Neural progenitor cell (in vitro differentiated cells): ENCODE measurements around the gene GADD45GIP1. TPM values are rescaled to one million over a fixed set of nuclear protein-coding genes. Genes with fewer than 3 reads are reported as not detected.
A peak's percentile ranks its signal among the peaks of the same experiment; 100 is the strongest.
"Not testable (repeated sequence)": the region's sequence is repeated elsewhere in the genome, so short reads cannot be mapped to it uniquely, and the experiment has no call there.

Source experiments
- DNase-seq: peaks from one replicate; pipeline ENCODE4 v3.0.0-alpha.2; 2016; ENCODE audit warnings: low spot score
- H2AFZ ChIP-seq: fragments of 200-600 bp; sonication (generic); replicated peaks from 2 replicates; pipeline ENCODE4 v1.6.1; 2016; ENCODE audit warnings: antibody characterized with exemption
- H3F3A ChIP-seq: fragments of 200-600 bp; sonication (generic); 2 replicates; pipeline ENCODE4 v1.6.1; 2016; ENCODE audit warnings: antibody characterized with exemption, low read depth
- H3K27ac ChIP-seq: fragments of 200-600 bp; sonication (generic); 2 replicates; pipeline ENCODE4 v1.5.1; 2016; ENCODE audit warnings: mild to moderate bottlenecking
- H3K27me3 ChIP-seq: fragments of 200-600 bp; sonication (generic); 2 replicates; pipeline ENCODE4 v1.6.1; 2016; ENCODE audit warnings: mild to moderate bottlenecking, moderate library complexity
- H3K36me3 ChIP-seq: fragments of 200-600 bp; sonication (generic); 2 replicates; pipeline ENCODE4 v1.5.1; 2016
- H3K4me1 ChIP-seq: fragments of 200-600 bp; sonication (generic); 2 replicates; pipeline ENCODE4 v1.6.1; 2016; ENCODE audit warnings: mixed run types
- H3K4me2 ChIP-seq: fragments of 200-600 bp; sonication (generic); 2 replicates; pipeline ENCODE4 v1.6.1; 2016
- H3K4me3 ChIP-seq: fragments of 200-600 bp; sonication (generic); 2 replicates; pipeline ENCODE4 v1.5.1; 2016
- H3K79me2 ChIP-seq: fragments of 200-600 bp; sonication (generic); 2 replicates; pipeline ENCODE4 v1.6.1; 2016; ENCODE audit warnings: low read depth
- H3K9ac ChIP-seq: fragments of 200-600 bp; sonication (generic); 2 replicates; pipeline ENCODE4 v1.6.1; 2016
- H3K9me3 ChIP-seq: fragments of 200-600 bp; sonication (generic); 2 replicates; pipeline ENCODE4 v1.5.1; 2016; ENCODE audit warnings: low read depth
- H4K20me1 ChIP-seq: fragments of 200-600 bp; sonication (generic); 2 replicates; pipeline ENCODE4 v1.6.1; 2016; ENCODE audit warnings: low read depth
- H3K27ac Mint-ChIP-seq: 3 replicates; pipeline ENCODE4 v1.8.0; 2021; ENCODE audit warnings: mixed read lengths
- H3K27me3 Mint-ChIP-seq: 2 replicates; pipeline ENCODE4 v1.8.0; 2022; ENCODE audit warnings: low read depth, mild to moderate bottlenecking, inconsistent platforms, moderate library complexity, mixed read lengths; ENCODE audit not compliant: insufficient read depth
- H3K36me3 Mint-ChIP-seq: 3 replicates; pipeline ENCODE4 v1.8.0; 2021; ENCODE audit warnings: mixed read lengths
- H3K4me1 Mint-ChIP-seq: 3 replicates; pipeline ENCODE4 v1.8.0; 2021; ENCODE audit warnings: mixed read lengths
- H3K4me3 Mint-ChIP-seq: 3 replicates; pipeline ENCODE4 v1.8.0; 2021; ENCODE audit warnings: mild to moderate bottlenecking, moderate library complexity, mixed read lengths
- H3K9me3 Mint-ChIP-seq: 3 replicates; pipeline ENCODE4 v1.8.0; 2020; ENCODE audit warnings: mixed read lengths
- EZH2 ChIP-seq: fragments of 200-600 bp; sonication (generic); IDR thresholded peaks from 2 replicates; pipeline ENCODE4 v1.6.1; 2017; ENCODE audit warnings: antibody characterized with exemption, mild to moderate bottlenecking, moderate library complexity
- EZH2phosphoT487 ChIP-seq: fragments of 200-600 bp; sonication (generic); IDR thresholded peaks from 2 replicates; pipeline ENCODE4 v1.6.1; 2017; ENCODE audit warnings: antibody characterized with exemption
- total RNA-seq: library from RNA; depleted of rRNA; stranded (reverse); fragments of >200 nt; gene quantifications from 2 replicates; pipeline ENCODE4 v1.2.3, GENCODE V29; 2015; ENCODE audit warnings: low replicate concordance
- TF ChIP-seq, protein P1 (sequence below): fragments of 200-600 bp; sonication (generic); IDR thresholded peaks from 2 replicates; pipeline ENCODE4 v1.5.1; 2017; ENCODE audit warnings: antibody characterized with exemption, mild to moderate bottlenecking

The GADD45GIP1 gene
- total RNA-seq, 1 donor from 2014 or later = 17.1 TPM

DNA sequence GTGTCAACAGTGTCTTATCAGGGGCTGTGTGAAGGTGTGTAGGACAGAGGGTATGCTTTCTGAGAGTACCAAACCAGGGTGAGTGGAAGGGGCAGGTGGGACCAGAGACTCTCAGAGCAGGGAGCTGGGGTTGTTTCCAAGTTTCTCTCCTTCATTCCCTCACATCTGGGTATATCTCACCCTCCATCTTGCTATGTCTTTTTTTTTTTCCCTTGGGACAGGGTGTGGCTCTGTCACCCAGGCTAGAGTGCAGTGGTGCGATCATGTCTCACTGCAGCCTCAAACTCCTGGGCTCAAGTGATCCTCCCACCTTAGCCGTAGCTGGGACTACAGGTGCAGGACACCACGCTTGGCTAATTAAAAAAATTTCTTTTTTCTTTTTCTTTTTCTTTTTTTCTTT, 23.0 kb upstream of the GADD45GIP1 start:
- DNase-seq = no peak
- H3K27ac ChIP-seq = no peak overlapping the region
- TF ChIP-seq, protein P1, sequence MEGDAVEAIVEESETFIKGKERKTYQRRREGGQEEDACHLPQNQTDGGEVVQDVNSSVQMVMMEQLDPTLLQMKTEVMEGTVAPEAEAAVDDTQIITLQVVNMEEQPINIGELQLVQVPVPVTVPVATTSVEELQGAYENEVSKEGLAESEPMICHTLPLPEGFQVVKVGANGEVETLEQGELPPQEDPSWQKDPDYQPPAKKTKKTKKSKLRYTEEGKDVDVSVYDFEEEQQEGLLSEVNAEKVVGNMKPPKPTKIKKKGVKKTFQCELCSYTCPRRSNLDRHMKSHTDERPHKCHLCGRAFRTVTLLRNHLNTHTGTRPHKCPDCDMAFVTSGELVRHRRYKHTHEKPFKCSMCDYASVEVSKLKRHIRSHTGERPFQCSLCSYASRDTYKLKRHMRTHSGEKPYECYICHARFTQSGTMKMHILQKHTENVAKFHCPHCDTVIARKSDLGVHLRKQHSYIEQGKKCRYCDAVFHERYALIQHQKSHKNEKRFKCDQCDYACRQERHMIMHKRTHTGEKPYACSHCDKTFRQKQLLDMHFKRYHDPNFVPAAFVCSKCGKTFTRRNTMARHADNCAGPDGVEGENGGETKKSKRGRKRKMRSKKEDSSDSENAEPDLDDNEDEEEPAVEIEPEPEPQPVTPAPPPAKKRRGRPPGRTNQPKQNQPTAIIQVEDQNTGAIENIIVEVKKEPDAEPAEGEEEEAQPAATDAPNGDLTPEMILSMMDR = no peak
- no peak for TF ChIP-seq EZH2phosphoT487
- no peak for TF ChIP-seq EZH2
- H3K4me2 ChIP-seq = no peak overlapping the region
- no peaks in the 10 kb centered on the region for H4K20me1 ChIP-seq
- H2AFZ ChIP-seq = no peak overlapping the region
- Mint-ChIP-seq H3K27ac (no peak overlapping the region), H3K36me3 (no peaks in the 10 kb centered on the region), H3K4me1 (peaks cover 4% of the 10 kb centered on the region), H3K4me3 (no peak overlapping the region), H3K9me3 (no peaks in the 10 kb centered on the region), H3K27me3 (peaks cover 15% of the 10 kb centered on the region)
- no peak overlapping the region for H3K9ac ChIP-seq
- no peaks in the 10 kb centered on the region for H3K9me3 ChIP-seq
- no peaks in the 10 kb centered on the region for H3F3A ChIP-seq
- no peaks in the 10 kb centered on the region for H3K4me1 ChIP-seq
- H3K79me2 ChIP-seq = no peaks in the 10 kb centered on the region
- no peaks in the 10 kb centered on the region for H3K36me3 ChIP-seq
- no peak overlapping the region for H3K4me3 ChIP-seq
- H3K27me3 ChIP-seq = peaks cover 63% of the 10 kb centered on the region

- H3K4me3 Mint-ChIP-seq = peak overlapping the region; percentile 15
- H3K4me3 ChIP-seq, H2AFZ ChIP-seq, H3K79me2 ChIP-seq, H3K9ac ChIP-seq, H3K4me1 ChIP-seq, H3K4me2 ChIP-seq, H3K9me3 ChIP-seq, H3K9me3 Mint-ChIP-seq, H3K36me3 Mint-ChIP-seq, H3K4me1 Mint-ChIP-seq, H3K27ac Mint-ChIP-seq, H4K20me1 ChIP-seq, H3K36me3 ChIP-seq, H3F3A ChIP-seq, DNase-seq, H3K27ac ChIP-seq: not testable (repeated sequence)
- peaks cover 25% of the 10 kb centered on the region for H3K27me3 ChIP-seq
- H3K27me3 Mint-ChIP-seq = peaks cover 22% of the 10 kb centered on the region
Observed at GRCh38 chr19:12976109-12976508, 19.1 kb upstream of the GADD45GIP1 start.

DNA sequence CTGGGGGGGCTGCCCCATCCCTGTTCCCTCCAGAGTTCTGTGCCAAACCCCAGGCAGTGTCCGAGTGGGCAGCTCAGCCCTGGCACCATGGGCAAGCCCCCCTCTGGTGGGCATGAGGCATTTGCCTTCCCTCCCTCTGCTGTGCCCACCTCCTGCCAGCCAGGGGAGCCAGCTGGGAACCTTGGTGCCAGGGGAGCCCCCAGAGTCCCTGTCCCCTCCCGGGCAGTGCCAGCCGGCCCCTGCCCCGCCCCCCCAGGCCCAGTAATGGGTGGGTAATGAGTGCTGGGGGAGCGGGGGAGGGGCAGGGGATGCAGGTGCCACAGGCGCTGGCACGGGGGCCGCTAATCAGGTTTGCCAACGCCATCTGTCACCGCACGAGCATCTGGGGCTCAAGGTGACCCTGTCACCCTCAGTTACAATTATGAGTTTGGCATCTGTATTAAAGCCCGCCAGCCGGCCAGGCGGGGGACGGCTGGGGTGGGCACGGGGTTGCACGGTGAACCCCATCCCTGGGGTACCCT, 18.3 kb upstream of the GADD45GIP1 start:
- H3K36me3 ChIP-seq = no peaks in the 10 kb centered on the region
- H3K4me2 ChIP-seq = no peak overlapping the region
- no peak overlapping the region for H3K4me3 ChIP-seq
- peaks cover 16% of the 10 kb centered on the region for H3K27me3 ChIP-seq
- H3K9me3 ChIP-seq = no peaks in the 10 kb centered on the region
- no peaks in the 10 kb centered on the region for H4K20me1 ChIP-seq
- H3K79me2 ChIP-seq = no peaks in the 10 kb centered on the region
- no peak overlapping the region for H3K27ac Mint-ChIP-seq
- peaks cover 26% of the 10 kb centered on the region for H3K27me3 Mint-ChIP-seq
- H3K9ac ChIP-seq = no peak overlapping the region
- TF ChIP-seq EZH2 (no peak), EZH2phosphoT487 (no peak)
- TF ChIP-seq, protein P1 = no peak
- H3F3A ChIP-seq = no peaks in the 10 kb centered on the region
- H3K4me3 Mint-ChIP-seq = no peak overlapping the region
- H3K4me1 Mint-ChIP-seq = peaks cover 5% of the 10 kb centered on the region
- H3K9me3 Mint-ChIP-seq = no peaks in the 10 kb centered on the region
- DNase-seq = no peak
- H3K27ac ChIP-seq = no peak overlapping the region
- H2AFZ ChIP-seq = no peak overlapping the region
- no peaks in the 10 kb centered on the region for H3K36me3 Mint-ChIP-seq
- no peaks in the 10 kb centered on the region for H3K4me1 ChIP-seq

DNA sequence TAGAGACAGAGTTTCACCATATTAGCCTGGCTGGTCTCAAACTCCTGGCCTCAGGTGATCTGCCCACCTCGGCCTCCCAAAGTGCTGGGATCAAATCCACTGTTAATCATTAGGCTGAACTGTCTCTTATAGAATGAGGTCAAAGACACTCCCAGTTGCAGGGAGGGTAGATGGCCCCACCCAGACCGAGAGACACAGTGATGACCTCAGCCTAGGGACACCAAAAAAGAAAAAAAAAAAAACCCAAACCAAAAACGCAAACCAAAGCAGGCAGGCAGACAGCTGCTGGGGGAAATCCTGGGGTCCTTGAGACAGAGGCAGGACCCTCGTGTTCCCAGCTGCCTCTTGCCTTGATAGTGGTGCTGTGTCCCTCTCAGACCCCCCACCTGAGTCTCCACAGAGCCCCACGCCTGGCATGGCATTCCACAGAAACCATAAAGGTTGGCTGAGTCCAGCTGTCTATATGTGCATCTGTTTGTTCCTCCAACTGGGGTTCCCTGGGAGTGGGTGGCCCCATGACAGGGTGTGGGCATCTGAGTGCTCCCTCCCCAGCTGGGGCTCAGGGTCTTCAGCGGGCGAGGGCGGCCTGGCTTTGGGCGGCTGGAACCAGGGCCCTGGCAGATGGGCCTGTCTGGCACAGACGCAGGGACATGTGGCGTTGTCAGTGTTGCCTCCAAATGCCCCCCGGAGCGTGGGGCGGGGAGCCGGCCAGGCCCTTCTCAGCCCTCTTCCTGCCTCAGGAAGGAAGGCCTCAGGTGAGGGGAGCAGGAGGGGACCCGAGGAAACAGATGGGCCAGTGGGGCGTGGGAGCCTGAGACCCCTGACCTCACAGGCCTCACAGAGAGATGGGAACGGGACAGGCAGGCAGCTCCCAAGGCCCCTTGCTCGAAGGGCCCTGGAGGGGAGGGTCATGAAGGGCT, 17.5 kb upstream of the GADD45GIP1 start:
- H3K27me3 Mint-ChIP-seq = peaks cover 26% of the 10 kb centered on the region
- TF ChIP-seq EZH2 = no peak
- TF ChIP-seq, protein P1 = no peak
- TF ChIP-seq EZH2phosphoT487 = no peak
- no peak for DNase-seq

More for the DNA sequence above, 17.5 kb upstream of the GADD45GIP1 start:
- H3K36me3 Mint-ChIP-seq = no peaks in the 10 kb centered on the region
- H3K9me3 Mint-ChIP-seq = no peaks in the 10 kb centered on the region
- Histone ChIP-seq H3K4me2 (no peak overlapping the region), H3K9me3 (no peaks in the 10 kb centered on the region), H4K20me1 (no peaks in the 10 kb centered on the region), H3K9ac (no peak overlapping the region), H3F3A (no peaks in the 10 kb centered on the region), H3K27me3 (peaks cover 9% of the 10 kb centered on the region), H3K4me1 (no peaks in the 10 kb centered on the region), H3K36me3 (no peaks in the 10 kb centered on the region), H3K27ac (no peak overlapping the region), H2AFZ (no peak overlapping the region), H3K79me2 (no peaks in the 10 kb centered on the region), H3K4me3 (no peak overlapping the region)
- peaks cover 10% of the 10 kb centered on the region for H3K4me1 Mint-ChIP-seq
- no peak overlapping the region for H3K27ac Mint-ChIP-seq
- H3K4me3 Mint-ChIP-seq = no peak overlapping the region
